B cell (primary cell): ENCODE measurements around the gene MFSD6.

ENCODE experiments used
- EZH2 ChIP-seq: IDR thresholded peaks from 2 replicates; pipeline ENCODE4 v1.6.1; 2012; ENCODE audit warnings: borderline replicate concordance, low read depth, mild to moderate bottlenecking, moderate library complexity, low read length; ENCODE audit not compliant: insufficient read depth, poor library complexity, severe bottlenecking
- TF ChIP-seq, protein P1 (sequence below): fragments of 200-600 bp; IDR thresholded peaks from one replicate; pipeline ENCODE4 v1.8.0; 2022; ENCODE audit warnings: antibody characterized with exemption, mild to moderate bottlenecking

DNA sequence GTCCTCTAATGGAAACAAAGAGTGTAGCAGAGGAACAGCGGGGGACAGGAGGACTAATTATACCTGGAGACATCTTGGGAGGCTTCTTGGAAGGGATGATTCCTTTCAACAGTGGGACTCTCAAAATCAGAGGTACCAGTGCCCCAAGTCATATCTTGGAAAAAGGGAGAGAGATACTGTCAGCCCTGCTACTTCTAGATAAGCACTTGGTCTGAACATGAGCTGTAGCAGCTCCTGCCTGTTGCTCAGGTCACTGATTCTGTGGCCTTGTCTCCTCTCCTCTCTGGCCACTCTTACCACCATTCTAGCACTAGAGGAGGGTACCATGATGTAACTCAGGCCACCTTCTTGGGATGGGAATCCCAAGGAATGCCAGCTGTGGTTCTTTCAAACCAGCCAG, 54.5 kb downstream of the MFSD6 start:
- TF ChIP-seq, protein P1, sequence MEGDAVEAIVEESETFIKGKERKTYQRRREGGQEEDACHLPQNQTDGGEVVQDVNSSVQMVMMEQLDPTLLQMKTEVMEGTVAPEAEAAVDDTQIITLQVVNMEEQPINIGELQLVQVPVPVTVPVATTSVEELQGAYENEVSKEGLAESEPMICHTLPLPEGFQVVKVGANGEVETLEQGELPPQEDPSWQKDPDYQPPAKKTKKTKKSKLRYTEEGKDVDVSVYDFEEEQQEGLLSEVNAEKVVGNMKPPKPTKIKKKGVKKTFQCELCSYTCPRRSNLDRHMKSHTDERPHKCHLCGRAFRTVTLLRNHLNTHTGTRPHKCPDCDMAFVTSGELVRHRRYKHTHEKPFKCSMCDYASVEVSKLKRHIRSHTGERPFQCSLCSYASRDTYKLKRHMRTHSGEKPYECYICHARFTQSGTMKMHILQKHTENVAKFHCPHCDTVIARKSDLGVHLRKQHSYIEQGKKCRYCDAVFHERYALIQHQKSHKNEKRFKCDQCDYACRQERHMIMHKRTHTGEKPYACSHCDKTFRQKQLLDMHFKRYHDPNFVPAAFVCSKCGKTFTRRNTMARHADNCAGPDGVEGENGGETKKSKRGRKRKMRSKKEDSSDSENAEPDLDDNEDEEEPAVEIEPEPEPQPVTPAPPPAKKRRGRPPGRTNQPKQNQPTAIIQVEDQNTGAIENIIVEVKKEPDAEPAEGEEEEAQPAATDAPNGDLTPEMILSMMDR, result no peak
- TF ChIP-seq EZH2, result no peak
